GM19397 (cell line): ENCODE measurements around the gene OLFM2.
"Not testable (repeated sequence)": the region's sequence is repeated elsewhere in the genome, so short reads cannot be mapped to it uniquely, and the experiment has no call there.

Experiments
- ATAC-seq: cut with Tn5 transposase; IDR thresholded peaks from one replicate; pipeline ENCODE4 v1.9.1; 2021; ENCODE audit warnings: mild to moderate bottlenecking, moderate library complexity; ENCODE audit not compliant: unreplicated experiment

Gene OLFM2

GRCh38 chr19:9936326-9937000 is at the start of gene OLFM2:
TSS of gene OLFM2 (minus strand) at chr19:9936515. CDS start at chr19:9936366, 149 bp downstream.
- no peak for ATAC-seq

GRCh38 chr19:9981406-9982260 is 45.3 kb upstream of the OLFM2 start:
- ATAC-seq: no peak

GRCh38 chr19:9972103-9972502 is 35.8 kb upstream of the OLFM2 start:
- no peak for ATAC-seq

GRCh38 chr19:9971166-9971897 is 35.0 kb upstream of the OLFM2 start:
- no peak for ATAC-seq

GRCh38 chr19:9970481-9970880 is 34.2 kb upstream of the OLFM2 start:
- no peak for ATAC-seq

GRCh38 chr19:9969688-9969975 is 33.3 kb upstream of the OLFM2 start:
- no peak for ATAC-seq

GRCh38 chr19:9968820-9969687 is 32.7 kb upstream of the OLFM2 start:
- no peak for ATAC-seq

GRCh38 chr19:9967326-9967725 is 31.0 kb upstream of the OLFM2 start:
- no peak for ATAC-seq

- ATAC-seq: no peak
Measured at GRCh38 chr19:9966448-9966847, 30.1 kb upstream of the OLFM2 start.

- no peak for ATAC-seq
Measured at GRCh38 chr19:9966024-9966423, 29.7 kb upstream of the OLFM2 start.

GRCh38 chr19:9962623-9963290 is 26.4 kb upstream of the OLFM2 start:
- ATAC-seq: no peak

- no peak for ATAC-seq
Measured at GRCh38 chr19:9961103-9961502, 24.8 kb upstream of the OLFM2 start.

GRCh38 chr19:9958379-9958821 is 22.1 kb upstream of the OLFM2 start:
- ATAC-seq: no peak

- ATAC-seq: no peak
Measured at GRCh38 chr19:9956956-9957355, 20.6 kb upstream of the OLFM2 start.

GRCh38 chr19:9953802-9954542 is 17.7 kb upstream of the OLFM2 start:
- ATAC-seq: no peak

- ATAC-seq: no peak
Measured at GRCh38 chr19:9952276-9952675, 16.0 kb upstream of the OLFM2 start.

GRCh38 chr19:9947441-9947840 is 11.1 kb upstream of the OLFM2 start:
- no peak for ATAC-seq

GRCh38 chr19:9946528-9947125 is 10.3 kb upstream of the OLFM2 start:
- ATAC-seq: not testable (repeated sequence)

- no peak for ATAC-seq
Measured at GRCh38 chr19:9945319-9945966, 9.1 kb upstream of the OLFM2 start.
